Activated CD4-positive, alpha-beta T cell treated with anti-CD3 and anti-CD28 coated beads for 36 hours (primary cell): ENCODE data around the gene PLXNA4. TPM values are rescaled to one million over a fixed set of nuclear protein-coding genes. Genes with fewer than 3 reads are reported as not detected.

Experiments used
- ATAC-seq: fragments of 200-7000 bp; cut with Tn5 transposase; one replicate; pipeline ENCODE4 v1.10.0; 2021; ENCODE audit warnings: mild to moderate bottlenecking, moderate library complexity
- CTCF ChIA-PET: fragments of 350-600 bp; sonication (Branson Sonifier 250); formaldehyde crosslinking; loops from one replicate; lab custom pipeline; 2021; ENCODE audit warnings: antibody characterized with exemption; lab: Charles Lee
- POLR2A ChIA-PET: fragments of 350-600 bp; sonication (Branson Sonifier 250); formaldehyde crosslinking; loops from one replicate; lab custom pipeline; 2021; ENCODE audit warnings: antibody characterized with exemption, inconsistent platforms; lab: Charles Lee
- DNase-seq: peaks from one replicate; pipeline ENCODE4 v3.0.0-alpha.2; 2020
- H3K27ac Mint-ChIP-seq: one replicate; pipeline ENCODE4 v1.8.0; 2021; ENCODE audit warnings: mixed read lengths
- H3K27me3 Mint-ChIP-seq: one replicate; pipeline ENCODE4 v1.8.0; 2021; ENCODE audit warnings: mixed read lengths
- H3K36me3 Mint-ChIP-seq: one replicate; pipeline ENCODE4 v1.8.0; 2021; ENCODE audit warnings: low read depth, mixed read lengths
- H3K4me1 Mint-ChIP-seq: one replicate; pipeline ENCODE4 v1.8.0; 2021; ENCODE audit warnings: mixed read lengths
- H3K4me3 Mint-ChIP-seq: one replicate; pipeline ENCODE4 v1.8.0; 2021; ENCODE audit warnings: mild to moderate bottlenecking, moderate library complexity, mixed read lengths
- H3K9me3 Mint-ChIP-seq: one replicate; pipeline ENCODE4 v1.8.0; 2021; ENCODE audit warnings: low read depth, mixed read lengths
- intact Hi-C, 2 experiments: fragments of 100-400 bp; cut with DNase I in 1 of 2; cut with micrococcal nuclease in 1 of 2; formaldehyde crosslinking; loops; one replicate each; pipeline versions ENCODE4 v1.14.2 to v1.15.1; 2022 to 2024; cut with DNase I, micrococcal nuclease
- total RNA-seq, 2 experiments: library from RNA; stranded (reverse); gene quantifications; one replicate each; pipeline ENCODE4 v1.2.3, GENCODE V29; 2021

Gene PLXNA4
- total RNA-seq, 2 experiments from 2014 or later: 0.07 to 0.09 TPM

DNA sequence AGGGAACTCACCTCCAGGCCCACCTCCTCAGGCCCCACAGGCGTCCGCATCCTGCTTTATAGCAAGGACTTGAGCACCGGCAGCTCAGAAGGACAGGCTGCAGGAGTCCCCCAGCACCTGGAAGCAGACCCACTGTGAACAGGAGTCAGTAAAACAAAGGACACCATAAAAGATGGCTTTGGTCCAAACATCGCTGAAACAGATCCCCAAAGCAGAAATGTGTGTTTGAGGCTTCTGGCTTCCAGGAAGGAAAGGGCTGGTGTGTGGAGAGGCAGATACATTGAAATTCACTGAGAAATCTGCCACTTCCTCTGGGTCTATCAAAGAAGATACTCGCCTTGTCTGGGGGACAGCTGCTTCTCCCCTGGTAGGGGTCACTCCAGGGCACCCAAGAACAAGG, 286.2 kb downstream of the PLXNA4 start:
- Mint-ChIP-seq H3K27ac (no peak overlapping the region), H3K27me3 (peaks cover 6% of the 10 kb centered on the region), H3K4me1 (no peaks in the 10 kb centered on the region), H3K4me3 (no peak overlapping the region), H3K36me3 (no peaks in the 10 kb centered on the region), H3K9me3 (no peaks in the 10 kb centered on the region)
- intact Hi-C loops: no loop called here
- CTCF ChIA-PET: no interaction called here
- DNase-seq: no peak
- POLR2A ChIA-PET: no interaction called here
- no peak for ATAC-seq

DNA sequence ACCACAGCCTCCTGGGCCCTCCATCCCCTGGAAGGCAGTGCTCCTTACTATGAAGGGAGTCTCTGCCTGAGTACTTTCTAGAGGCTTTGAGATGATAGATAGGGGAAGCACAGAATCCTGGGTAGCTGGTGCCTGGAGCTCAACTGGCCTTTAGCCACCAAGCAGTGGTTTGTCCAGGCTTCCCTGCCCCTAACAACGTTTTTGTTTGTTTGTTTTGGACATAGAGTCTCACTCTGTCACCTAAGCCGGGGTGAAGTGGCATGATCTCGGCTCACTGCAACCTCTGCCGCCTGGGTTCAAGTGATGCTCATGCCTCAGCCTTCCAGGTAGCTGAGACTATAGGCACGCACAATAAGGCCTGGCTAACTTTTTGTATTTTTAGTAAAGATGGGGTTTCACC, 289.4 kb downstream of the PLXNA4 start:
- no peak for ATAC-seq
- no peaks in the 10 kb centered on the region for H3K9me3 Mint-ChIP-seq
- POLR2A ChIA-PET: no interaction called here
- no peaks in the 10 kb centered on the region for H3K36me3 Mint-ChIP-seq
- DNase-seq: no peak
- H3K4me1 Mint-ChIP-seq: no peaks in the 10 kb centered on the region
- H3K4me3 Mint-ChIP-seq: no peak overlapping the region
- CTCF ChIA-PET: no interaction called here
- no peak overlapping the region for H3K27ac Mint-ChIP-seq
- intact Hi-C loops: no loop called here
- peaks cover 6% of the 10 kb centered on the region for H3K27me3 Mint-ChIP-seq

- Mint-ChIP-seq H3K27ac (no peak overlapping the region), H3K36me3 (no peaks in the 10 kb centered on the region)
- POLR2A ChIA-PET: no interaction called here
Observed at GRCh38 chr7:132280335-132280734, 295.9 kb downstream of the PLXNA4 start.

DNA sequence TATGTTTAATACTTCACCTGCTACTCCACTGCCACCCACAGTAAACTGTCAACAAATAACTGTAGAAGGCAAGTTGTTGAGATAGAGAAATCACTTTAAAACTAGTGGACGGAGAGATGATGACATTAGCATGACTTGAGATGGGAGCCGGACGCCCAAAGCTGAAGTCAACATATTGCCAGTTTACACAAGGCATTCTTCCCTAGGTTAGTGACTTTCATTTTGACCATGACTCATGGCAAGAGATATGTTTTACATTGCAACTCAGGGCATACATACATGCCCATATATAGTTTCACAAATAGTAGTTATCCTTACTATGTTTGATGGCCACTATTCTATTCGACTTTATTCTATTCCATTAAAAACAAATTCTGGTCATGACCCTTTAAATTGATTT, 296.6 kb downstream of the PLXNA4 start:
- Mint-ChIP-seq H3K36me3 (no peaks in the 10 kb centered on the region), H3K4me3 (no peak overlapping the region), H3K9me3 (no peaks in the 10 kb centered on the region), H3K27ac (no peak overlapping the region), H3K4me1 (no peaks in the 10 kb centered on the region), H3K27me3 (peaks cover 11% of the 10 kb centered on the region)
- DNase-seq (no peak), ATAC-seq (no peak)
- ChIA-PET POLR2A (no interaction called here), CTCF (no interaction called here)
- intact Hi-C loops: no loop called here

More at GRCh38 chr7:132280335-132280734, 295.9 kb downstream of the PLXNA4 start:
- Mint-ChIP-seq H3K27me3 (peaks cover 10% of the 10 kb centered on the region), H3K4me1 (no peaks in the 10 kb centered on the region), H3K4me3 (no peak overlapping the region), H3K9me3 (no peaks in the 10 kb centered on the region)
- ATAC-seq (no peak), DNase-seq (no peak)
- intact Hi-C loops: no loop called here
- CTCF ChIA-PET: no interaction called here

DNA sequence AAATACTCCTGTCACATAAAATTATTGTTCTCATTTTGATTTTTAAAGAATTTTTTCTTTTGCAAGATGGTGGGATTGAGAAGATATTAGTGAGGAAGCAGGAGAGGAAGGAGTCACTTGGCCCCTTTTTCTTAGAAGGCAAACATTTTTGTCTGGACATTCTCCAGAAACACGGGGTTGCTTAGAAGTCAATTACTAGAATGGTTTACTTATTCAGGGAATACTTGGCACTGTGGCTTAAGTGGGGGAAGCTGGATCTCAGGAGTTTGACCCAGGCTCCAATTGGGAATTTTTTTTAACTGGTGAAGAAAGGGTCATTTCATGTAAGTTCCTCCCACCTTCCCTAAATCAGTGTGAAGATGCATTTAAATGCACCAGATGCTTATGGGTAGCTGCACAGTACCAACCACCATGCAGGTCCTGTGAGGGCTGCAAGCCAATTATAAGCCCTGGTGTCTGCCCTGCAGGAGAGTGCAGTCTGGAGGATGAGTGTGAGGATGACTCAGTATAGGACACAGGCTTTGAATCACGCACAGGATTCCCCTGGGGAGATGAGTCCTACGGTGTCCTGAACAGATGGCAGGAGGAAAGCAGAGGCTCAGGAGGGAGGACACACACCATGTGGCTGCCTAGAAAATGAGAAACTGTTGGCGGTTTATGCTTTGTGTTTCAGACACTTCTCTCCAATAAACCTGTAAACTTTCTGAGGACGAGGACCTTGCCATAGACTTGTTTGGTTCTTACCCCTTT, 299.1 kb downstream of the PLXNA4 start:
- Mint-ChIP-seq H3K27ac (no peak overlapping the region), H3K4me3 (no peak overlapping the region), H3K27me3 (peaks cover 18% of the 10 kb centered on the region), H3K36me3 (no peaks in the 10 kb centered on the region), H3K9me3 (no peaks in the 10 kb centered on the region), H3K4me1 (no peaks in the 10 kb centered on the region)
- ATAC-seq: no peak
- no peak for DNase-seq
- CTCF ChIA-PET: no interaction called here
- intact Hi-C loops: no loop called here
- POLR2A ChIA-PET: no interaction called here

- ChIA-PET CTCF (interaction anchor here (0.6 kb wide), 1 partner anchor 277 kb away, joined by 3 read pairs; no protein-coding TSS in a partner anchor), POLR2A (no interaction called here)
- Mint-ChIP-seq H3K9me3 (no peaks in the 10 kb centered on the region), H3K4me1 (no peaks in the 10 kb centered on the region), H3K27ac (no peak overlapping the region), H3K4me3 (no peak overlapping the region), H3K27me3 (peaks cover 18% of the 10 kb centered on the region), H3K36me3 (no peaks in the 10 kb centered on the region)
- intact Hi-C loops: no loop called here
- DNase-seq (no peak), ATAC-seq (no peak)
Observed at GRCh38 chr7:132276234-132276630, 300.0 kb downstream of the PLXNA4 start.

DNA sequence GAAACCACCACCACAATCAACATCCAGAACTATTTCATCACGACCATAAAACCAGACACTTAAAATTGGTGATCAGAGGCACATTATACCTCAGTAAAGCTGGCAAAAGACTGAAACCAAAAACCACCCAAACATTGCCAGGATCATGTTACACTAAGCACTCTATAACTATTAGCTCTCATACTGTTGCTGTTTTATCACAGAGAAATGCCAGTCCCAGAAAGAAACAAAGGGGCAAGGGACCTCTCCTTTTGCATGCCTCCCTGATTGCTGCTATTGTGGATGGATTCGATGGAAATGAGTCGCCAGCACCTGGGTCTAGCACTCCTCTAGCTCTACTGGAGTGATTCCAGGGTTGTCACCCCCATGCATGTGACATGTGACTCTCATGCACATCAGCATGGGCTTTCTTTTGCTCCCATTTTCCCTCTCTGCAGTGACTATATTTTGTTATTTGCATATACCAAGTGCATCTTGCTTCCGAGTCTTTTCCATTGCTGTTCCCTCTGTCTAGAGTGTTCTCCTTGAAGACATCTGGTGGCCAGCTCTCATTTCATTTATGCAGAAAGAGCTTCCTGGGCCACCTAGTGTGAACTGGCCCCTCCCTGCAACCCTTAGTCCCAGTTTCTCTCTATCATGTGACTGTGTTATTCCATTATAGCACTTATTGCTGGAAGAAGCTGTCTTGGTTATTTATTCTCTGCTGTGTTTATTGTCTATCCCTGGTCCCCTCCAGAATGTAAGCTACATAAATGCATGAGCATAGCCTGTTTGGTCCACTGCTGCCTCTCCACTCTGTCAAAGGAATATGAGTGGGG, 300.6 kb downstream of the PLXNA4 start:
- no peak overlapping the region for H3K4me3 Mint-ChIP-seq
- ChIA-PET POLR2A (no interaction called here), CTCF (interaction anchor here (0.6 kb wide), 1 partner anchor 278 kb away, joined by 3 read pairs; no protein-coding TSS in a partner anchor)
- peaks cover 22% of the 10 kb centered on the region for H3K27me3 Mint-ChIP-seq
- no peaks in the 10 kb centered on the region for H3K4me1 Mint-ChIP-seq
- H3K27ac Mint-ChIP-seq: no peak overlapping the region
- intact Hi-C loops: no loop called here
- no peak for DNase-seq
- no peak for ATAC-seq
- no peaks in the 10 kb centered on the region for H3K36me3 Mint-ChIP-seq
- peaks cover 3% of the 10 kb centered on the region for H3K9me3 Mint-ChIP-seq

DNA sequence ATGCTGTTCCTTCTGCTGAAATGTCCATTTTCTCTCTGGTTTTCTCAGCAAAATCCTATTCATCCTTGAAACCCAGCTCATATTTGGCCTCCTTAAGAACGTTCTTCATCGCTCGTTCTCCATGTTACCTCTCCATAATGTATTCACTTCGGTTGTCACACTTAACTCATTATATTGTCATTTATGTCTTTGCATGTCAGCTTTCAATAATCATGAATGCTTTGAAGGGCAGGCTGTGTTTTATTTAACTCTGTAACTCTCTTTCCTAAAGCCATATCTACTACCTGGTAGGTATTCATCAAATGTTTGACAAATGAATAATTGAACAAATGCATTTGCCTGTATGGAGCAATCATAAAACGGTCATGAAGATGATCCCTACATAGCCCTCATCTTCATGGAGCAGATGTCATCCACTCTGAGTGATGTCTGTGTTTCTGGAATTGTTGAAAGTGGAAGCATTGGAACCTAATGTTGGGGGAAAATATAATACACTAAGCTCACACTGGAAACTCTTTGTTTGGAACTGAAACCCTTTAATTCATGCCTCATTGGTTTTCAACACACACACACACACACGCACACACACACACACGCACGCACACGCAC, 303.4 kb downstream of the PLXNA4 start:
- intact Hi-C loops: no loop called here
- POLR2A ChIA-PET: no interaction called here

DNA sequence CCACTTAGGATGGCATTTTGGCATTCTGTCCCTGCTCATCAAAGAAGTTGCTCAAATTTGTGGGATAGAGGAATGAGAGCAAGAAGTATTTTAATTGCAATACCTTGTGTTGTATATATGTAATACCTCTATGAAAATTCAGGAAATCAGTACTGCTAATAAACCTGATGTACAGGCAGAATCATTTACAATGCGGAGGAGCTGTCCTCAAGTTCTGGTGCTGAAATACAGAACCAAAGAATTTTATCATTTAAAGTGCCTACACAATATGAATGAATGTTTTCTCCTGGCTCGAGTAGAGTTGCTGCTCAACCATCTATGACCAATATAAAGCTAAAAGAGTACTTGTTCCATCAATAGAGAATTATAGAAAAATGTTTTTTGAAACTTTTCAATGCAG, 305.8 kb downstream of the PLXNA4 start:
- ATAC-seq: no peak
- Mint-ChIP-seq H3K27ac (no peak overlapping the region), H3K9me3 (peaks cover 3% of the 10 kb centered on the region), H3K4me3 (no peak overlapping the region), H3K27me3 (peaks cover 16% of the 10 kb centered on the region), H3K36me3 (no peaks in the 10 kb centered on the region), H3K4me1 (no peaks in the 10 kb centered on the region)
- DNase-seq: no peak
- CTCF ChIA-PET: interaction anchor here (0.9 kb wide), 1 partner anchor 26 kb away, joined by 3 read pairs; no protein-coding TSS in a partner anchor
- POLR2A ChIA-PET: no interaction called here
- intact Hi-C loops: no loop called here

More for the DNA sequence above, 303.4 kb downstream of the PLXNA4 start:
- H3K27ac Mint-ChIP-seq: no peak overlapping the region
- ATAC-seq (no peak), DNase-seq (no peak)
- peaks cover 19% of the 10 kb centered on the region for H3K27me3 Mint-ChIP-seq
- no peaks in the 10 kb centered on the region for H3K36me3 Mint-ChIP-seq
- CTCF ChIA-PET: no interaction called here
- H3K9me3 Mint-ChIP-seq: peaks cover 3% of the 10 kb centered on the region
- H3K4me3 Mint-ChIP-seq: no peak overlapping the region
- H3K4me1 Mint-ChIP-seq: no peaks in the 10 kb centered on the region

GRCh38 chr7:132269718-132270117, 306.6 kb downstream of the PLXNA4 start:
- intact Hi-C loops: loop anchor here in 1 of 2 experiments (10.0 kb wide), 1 partner anchor 65 kb away; no protein-coding TSS in a partner anchor
- Mint-ChIP-seq H3K9me3 (peaks cover 3% of the 10 kb centered on the region), H3K4me1 (no peaks in the 10 kb centered on the region), H3K27me3 (peaks cover 14% of the 10 kb centered on the region), H3K36me3 (no peaks in the 10 kb centered on the region), H3K4me3 (no peak overlapping the region), H3K27ac (no peak overlapping the region)
- no peak for ATAC-seq
- POLR2A ChIA-PET: no interaction called here
- CTCF ChIA-PET: no interaction called here
- DNase-seq: no peak

GRCh38 chr7:132263151-132263550, 313.1 kb downstream of the PLXNA4 start:
- ATAC-seq (no peak), DNase-seq (no peak)
- intact Hi-C loops: loop anchor here in 1 of 2 experiments (10.0 kb wide), 1 partner anchor 58 kb away; no protein-coding TSS in a partner anchor
- CTCF ChIA-PET: no interaction called here
- H3K27me3 Mint-ChIP-seq: peaks cover 7% of the 10 kb centered on the region
- no peaks in the 10 kb centered on the region for H3K4me1 Mint-ChIP-seq
- H3K36me3 Mint-ChIP-seq: no peaks in the 10 kb centered on the region
- no peak overlapping the region for H3K4me3 Mint-ChIP-seq
- POLR2A ChIA-PET: no interaction called here
- no peaks in the 10 kb centered on the region for H3K9me3 Mint-ChIP-seq
- H3K27ac Mint-ChIP-seq: no peak overlapping the region
